Stimulated activated naive CD4-positive, alpha-beta T cell (primary cell): Measurements from ENCODE around the gene KBTBD8.

Experiments used
- DNase-seq, 6 experiments: peaks; one replicate each; lab custom pipeline; 2025; lab: John Stamatoyannopoulos, UW

Gene KBTBD8, protein sequence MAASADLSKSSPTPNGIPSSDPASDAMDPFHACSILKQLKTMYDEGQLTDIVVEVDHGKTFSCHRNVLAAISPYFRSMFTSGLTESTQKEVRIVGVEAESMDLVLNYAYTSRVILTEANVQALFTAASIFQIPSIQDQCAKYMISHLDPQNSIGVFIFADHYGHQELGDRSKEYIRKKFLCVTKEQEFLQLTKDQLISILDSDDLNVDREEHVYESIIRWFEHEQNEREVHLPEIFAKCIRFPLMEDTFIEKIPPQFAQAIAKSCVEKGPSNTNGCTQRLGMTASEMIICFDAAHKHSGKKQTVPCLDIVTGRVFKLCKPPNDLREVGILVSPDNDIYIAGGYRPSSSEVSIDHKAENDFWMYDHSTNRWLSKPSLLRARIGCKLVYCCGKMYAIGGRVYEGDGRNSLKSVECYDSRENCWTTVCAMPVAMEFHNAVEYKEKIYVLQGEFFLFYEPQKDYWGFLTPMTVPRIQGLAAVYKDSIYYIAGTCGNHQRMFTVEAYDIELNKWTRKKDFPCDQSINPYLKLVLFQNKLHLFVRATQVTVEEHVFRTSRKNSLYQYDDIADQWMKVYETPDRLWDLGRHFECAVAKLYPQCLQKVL

GRCh38 chr3:66998113-66998903, at the start of gene KBTBD8:
Gene KBTBD8, plus strand, starts transcription at chr3:66998307. Its CDS starts 49 bp downstream, at chr3:66998356.
- peak; percentile 90 to 99 (median 96) for DNase-seq

GRCh38 chr3:66948838-66949237, 49.3 kb upstream of the KBTBD8 start:
- DNase-seq = no peak

- DNase-seq = no peak
Measured at GRCh38 chr3:66949898-66950297, 48.2 kb upstream of the KBTBD8 start.

DNA sequence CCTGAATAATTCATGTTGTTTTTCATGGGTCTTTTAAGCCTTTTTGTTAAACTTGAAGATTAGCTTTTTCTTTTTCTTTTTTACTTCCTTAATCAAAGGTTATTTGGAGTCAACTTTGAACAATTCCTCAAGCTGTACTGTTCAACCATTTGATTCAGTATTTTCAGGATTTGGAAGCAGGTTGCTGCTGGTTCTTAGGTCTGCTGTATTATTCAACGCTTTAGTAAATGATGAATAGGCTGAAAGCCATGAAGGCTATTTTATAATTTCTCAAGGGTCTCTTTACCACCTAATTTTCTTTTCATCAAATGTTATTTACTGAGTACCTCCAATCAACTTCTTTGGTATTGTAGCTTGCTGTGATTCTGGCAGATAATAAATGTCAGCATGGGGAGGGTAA, 45.8 kb upstream of the KBTBD8 start:
- no peak for DNase-seq

DNA sequence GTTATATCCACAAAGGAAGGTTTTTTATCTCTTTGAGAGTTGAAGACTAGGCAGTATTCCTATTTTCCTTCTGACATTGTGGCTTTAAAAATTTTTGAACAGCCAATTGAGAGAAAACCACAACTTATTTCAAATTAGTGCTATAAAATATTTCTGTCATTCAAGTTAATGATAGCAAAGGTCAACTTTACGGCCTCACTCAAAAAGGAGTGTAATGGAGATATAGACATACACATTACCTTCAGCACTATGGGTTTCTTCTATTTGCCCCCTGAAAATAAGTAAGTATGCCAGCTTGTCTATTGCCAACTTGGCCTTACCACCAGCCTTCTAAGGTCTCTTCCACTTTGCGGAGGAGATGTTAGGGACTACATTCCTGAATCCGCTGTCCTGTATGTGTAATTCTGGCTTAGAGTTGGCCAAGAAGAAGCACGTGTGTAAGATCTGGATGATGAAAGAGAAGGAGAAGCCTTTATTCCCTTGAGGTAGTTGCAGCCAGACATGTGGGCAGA, 44.1 kb upstream of the KBTBD8 start:
- DNase-seq = no peak

DNA sequence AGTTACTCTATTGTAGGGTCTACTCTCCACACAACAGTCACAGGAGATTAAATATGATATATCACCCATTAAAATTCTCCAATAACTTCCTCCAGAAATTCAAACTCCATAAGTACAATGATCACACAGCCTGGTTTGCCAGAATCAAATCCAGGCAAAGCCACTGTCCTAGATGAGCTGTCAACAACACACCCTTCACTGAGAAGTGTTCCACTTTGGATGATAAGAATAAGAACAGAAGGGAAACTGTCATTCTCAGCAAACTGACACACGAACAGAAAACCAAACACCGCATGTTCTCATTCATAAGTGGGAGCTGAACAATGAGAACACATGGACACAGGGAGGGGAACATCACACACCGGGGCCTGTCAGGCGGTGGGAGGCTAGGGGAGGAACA, 41.4 kb upstream of the KBTBD8 start:
- DNase-seq = no peak

DNA sequence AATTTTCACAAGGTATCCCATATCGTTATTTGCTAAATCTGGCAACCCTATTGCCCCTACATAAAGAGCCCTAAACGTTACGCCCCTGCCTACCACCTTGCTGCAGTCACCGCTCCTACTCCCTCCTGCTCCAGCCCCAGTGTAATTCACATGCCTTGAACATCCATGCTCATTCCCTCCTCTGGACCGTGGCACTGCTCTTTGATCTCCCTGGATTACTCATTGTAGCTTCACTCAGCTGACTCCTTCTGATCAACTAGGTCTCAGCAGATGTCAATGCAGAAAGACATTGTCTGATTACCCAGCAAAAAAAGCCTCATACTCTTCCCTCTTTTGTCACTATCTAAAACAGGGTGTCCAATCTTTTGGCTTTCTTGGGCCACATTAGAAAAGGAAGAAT, 40.7 kb upstream of the KBTBD8 start:
- no peak for DNase-seq

- no peak for DNase-seq
Measured at GRCh38 chr3:66958067-66958466, 40.0 kb upstream of the KBTBD8 start.

DNA sequence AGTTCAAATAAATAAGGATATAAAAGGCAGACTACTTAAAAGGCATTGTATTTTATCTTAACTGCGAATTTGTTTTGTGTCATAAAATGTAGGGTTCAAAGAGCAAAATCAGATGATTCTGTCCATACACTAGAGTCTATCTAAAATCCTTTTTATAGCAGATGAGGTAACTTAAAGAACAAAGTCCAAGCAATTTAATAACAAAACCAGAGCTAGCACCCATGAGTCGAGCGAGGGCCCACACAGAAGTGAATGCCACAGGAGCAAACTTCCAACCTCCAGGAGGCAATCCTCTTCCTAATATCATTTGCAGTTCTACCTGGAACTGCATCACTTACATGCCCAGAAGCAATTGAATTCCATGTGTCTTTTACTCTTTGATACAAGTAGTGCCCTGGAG, 35.4 kb upstream of the KBTBD8 start:
- DNase-seq = no peak

DNA sequence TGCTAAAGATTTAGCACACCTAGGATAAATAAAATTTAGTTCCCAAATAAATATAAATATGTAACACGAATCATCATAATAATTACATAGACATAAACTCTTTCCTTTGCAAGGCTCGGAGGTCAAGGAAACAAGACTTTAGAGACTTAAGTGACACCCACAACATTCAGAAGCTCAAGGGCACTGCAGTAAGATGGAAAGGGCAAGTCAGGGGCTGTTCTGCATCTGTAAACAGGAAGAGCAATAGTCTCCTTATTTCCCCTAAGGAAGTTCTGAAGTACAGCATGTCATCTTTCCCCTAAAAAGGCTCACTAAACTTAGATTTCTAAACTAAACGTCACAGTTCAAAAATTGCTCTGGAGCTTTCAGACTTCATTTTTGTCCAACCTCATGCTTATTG, 26.9 kb upstream of the KBTBD8 start:
- no peak for DNase-seq

GRCh38 chr3:66971891-66972551, 26.1 kb upstream of the KBTBD8 start:
- peak; percentile 15 to 63 (median 30) for DNase-seq

DNA sequence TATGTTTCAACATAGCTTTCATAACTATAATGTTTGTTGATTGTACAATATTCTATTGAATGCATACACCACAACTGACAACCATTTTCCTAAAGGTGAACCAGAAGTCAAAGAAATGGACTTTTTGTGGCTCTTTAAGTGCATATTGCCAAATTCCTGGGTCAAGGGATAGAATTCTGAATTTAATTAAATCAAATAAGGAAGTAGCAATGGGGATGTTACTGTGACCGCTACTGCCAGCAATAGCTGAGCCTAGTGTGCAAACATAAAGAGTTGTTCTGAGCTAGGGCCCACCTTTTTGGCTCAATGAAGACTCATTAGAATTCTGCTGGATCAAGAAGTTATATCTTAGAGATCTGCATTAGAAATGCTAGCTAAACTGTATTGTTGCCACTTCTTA, 17.3 kb upstream of the KBTBD8 start:
- no peak for DNase-seq

DNA sequence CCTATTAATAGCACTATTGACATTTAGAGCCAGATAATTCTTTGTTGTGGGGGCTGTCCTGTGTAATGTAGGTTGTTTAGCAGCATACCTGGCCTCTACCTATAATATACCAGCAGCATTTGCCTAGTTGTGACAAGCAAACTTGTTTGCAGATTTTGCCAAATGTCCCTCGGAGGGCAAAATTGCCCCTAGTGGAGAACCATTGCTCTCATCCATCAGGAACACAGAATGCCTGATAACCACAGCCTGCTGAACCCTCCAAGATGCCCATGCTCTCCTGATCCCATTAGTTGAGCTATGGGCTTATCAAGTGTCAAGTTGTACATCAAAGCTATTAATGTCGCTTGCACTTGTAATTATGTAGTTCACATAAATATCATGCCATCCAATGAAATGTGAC, 15.0 kb upstream of the KBTBD8 start:
- no peak for DNase-seq

GRCh38 chr3:66985336-66985920, 12.7 kb upstream of the KBTBD8 start:
- DNase-seq = no peak

GRCh38 chr3:66986406-66986805, 11.7 kb upstream of the KBTBD8 start:
- no peak for DNase-seq

DNA sequence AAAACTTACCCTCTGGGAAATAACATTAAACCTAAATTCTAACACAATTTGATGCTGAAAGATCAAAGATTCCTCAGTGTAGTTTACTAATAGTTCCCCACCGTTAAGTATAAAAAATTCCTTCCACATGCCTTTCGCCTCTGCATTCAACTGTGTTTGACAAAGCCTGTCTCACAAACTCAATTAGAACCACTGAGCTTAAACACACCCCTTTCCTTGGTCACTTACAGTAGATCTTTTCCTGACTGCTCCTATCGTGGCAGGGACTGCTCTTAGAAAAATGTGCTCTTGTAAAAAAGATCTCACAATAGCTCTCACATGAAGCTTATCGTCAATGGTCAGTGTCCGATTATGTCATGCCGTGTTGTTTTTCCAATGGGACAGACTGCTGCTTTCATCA, 8.9 kb upstream of the KBTBD8 start:
- DNase-seq = no peak

DNA sequence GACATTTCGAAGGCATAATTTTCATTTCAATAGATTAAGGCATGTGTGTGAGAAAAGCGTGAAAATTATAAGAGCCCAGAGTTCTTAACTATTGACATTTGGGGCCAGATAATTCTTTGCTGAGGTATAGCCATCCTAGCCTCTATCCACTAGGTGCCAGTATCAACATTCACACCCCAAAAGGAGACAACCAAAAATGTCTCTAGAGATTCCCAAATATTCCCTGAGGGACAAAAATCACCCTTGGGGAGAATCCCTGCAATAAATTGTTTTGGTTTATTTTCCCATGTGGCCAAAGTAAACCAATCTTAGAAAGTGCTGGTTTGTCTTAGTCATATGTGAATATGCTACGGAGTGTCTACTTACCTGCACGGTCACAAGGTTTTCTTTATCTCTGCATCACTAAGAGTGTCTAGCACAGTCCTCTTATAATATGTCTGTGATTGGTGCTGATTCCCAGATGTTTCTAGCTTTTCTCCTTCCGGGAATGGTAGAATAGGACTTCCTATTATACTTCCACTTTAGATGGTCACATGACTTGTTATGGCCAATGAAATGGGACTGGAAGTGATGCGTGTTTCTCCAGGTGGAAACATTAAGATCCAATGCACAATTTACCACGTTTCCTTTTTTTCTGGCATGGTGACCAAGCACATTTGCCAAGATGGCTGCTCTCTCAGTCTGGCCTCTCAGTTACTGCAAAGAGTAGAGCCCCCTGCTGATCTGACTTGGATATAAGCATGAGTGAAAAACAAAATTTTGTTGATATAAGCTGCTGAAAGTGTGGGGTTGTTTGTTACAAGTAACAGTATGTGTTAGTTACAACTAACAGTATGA, 8.0 kb upstream of the KBTBD8 start:
- no peak for DNase-seq

DNA sequence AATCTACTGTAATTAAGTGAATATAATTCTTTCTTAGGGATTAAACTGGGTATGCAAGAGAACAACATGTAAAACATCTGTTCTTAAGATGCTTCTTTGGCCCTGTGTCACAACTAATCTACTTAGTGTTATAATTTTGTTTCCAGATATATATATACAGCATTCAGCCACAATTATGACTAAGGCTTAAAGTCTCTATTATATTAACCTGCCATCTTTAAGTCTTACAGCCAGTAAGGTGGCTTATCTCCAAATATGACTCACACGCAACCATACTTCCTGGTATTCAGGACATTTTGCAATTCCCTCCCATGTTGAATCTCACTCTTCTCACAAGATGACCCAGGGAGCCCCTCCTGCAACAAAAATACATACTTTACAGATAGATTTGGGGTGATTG, 6.6 kb upstream of the KBTBD8 start:
- no peak for DNase-seq

GRCh38 chr3:66993082-66993481, 5.0 kb upstream of the KBTBD8 start:
- no peak for DNase-seq

- DNase-seq = no peak
Measured at GRCh38 chr3:66994588-66994987, 3.5 kb upstream of the KBTBD8 start.

DNA sequence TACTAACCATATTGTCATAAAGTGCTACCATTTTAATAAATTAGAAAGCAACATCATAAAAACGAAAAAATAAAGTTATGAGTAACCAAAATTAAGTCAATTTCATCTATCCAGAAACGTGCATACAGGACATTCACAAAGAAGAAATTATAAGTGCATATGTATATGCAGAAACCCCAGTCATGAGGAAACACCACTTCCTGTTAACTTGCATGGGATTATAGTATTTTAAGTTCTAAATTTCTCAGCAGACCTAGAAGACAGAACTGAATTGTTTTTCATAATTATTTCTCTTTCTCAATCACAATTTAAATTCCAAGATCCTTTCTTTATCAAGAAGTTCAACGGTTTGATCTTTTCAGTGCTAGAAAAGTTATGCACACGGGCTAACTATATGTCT, 1.4 kb upstream of the KBTBD8 start:
- no peak for DNase-seq
